Activated T-cell treated with anti-CD3 and anti-CD28 coated beads, Interleukin-2, amount 50 U/mL, for 72 hours (primary cell): ENCODE results near the gene SNX33. TPM values are rescaled to one million over a fixed set of nuclear protein-coding genes. Genes with fewer than 3 reads are reported as not detected.
"Not testable (repeated sequence)": the region's sequence is repeated elsewhere in the genome, so short reads cannot be mapped to it uniquely, and the experiment has no call there.

Experiments used
- ATAC-seq, 2 donors: fragments of 150-1000 bp; cut with Tn5 transposase; replicated peaks in 1 of 2; 2 replicates each; pipeline ENCODE4 v1.10.0; 2021; ENCODE audit warnings: moderate library complexity in 2 of 2, mild to moderate bottlenecking in 1 of 2
- DNase-seq, 2 donors: peaks; one replicate each; pipeline ENCODE4 v3.0.0; 2021 to 2022; ENCODE audit warnings: mixed read lengths in 1 of 2
- H3K27ac Mint-ChIP-seq: one replicate; pipeline ENCODE4 v1.8.0; 2022; ENCODE audit warnings: mild to moderate bottlenecking, moderate library complexity, mixed read lengths
- H3K27me3 Mint-ChIP-seq: one replicate; pipeline ENCODE4 v1.8.0; 2022; ENCODE audit warnings: low read depth, mixed read lengths
- H3K36me3 Mint-ChIP-seq, 2 donors: one replicate each; pipeline ENCODE4 v1.8.0; 2022; ENCODE audit warnings: mixed read lengths in 2 of 2, mild to moderate bottlenecking in 1 of 2; ENCODE audit not compliant: insufficient read depth in 2 of 2
- H3K4me1 Mint-ChIP-seq: one replicate; pipeline ENCODE4 v1.8.0; 2022; ENCODE audit warnings: low read depth, mixed read lengths
- H3K4me3 Mint-ChIP-seq, 2 donors: one replicate each; pipeline ENCODE4 v1.8.0; 2022; ENCODE audit warnings: mild to moderate bottlenecking in 2 of 2, mixed read lengths in 2 of 2, moderate library complexity in 2 of 2
- H3K9me3 Mint-ChIP-seq, 2 donors: one replicate each; pipeline ENCODE4 v1.8.0; 2022; ENCODE audit warnings: mixed read lengths in 2 of 2
- total RNA-seq, 2 donors: library from RNA; stranded (reverse); gene quantifications; one replicate each; pipeline ENCODE4 v1.2.3, GENCODE V29; 2022

Gene SNX33
- total RNA-seq, 2 donors from 2014 or later, result 1.5 to 3.1 TPM

DNA sequence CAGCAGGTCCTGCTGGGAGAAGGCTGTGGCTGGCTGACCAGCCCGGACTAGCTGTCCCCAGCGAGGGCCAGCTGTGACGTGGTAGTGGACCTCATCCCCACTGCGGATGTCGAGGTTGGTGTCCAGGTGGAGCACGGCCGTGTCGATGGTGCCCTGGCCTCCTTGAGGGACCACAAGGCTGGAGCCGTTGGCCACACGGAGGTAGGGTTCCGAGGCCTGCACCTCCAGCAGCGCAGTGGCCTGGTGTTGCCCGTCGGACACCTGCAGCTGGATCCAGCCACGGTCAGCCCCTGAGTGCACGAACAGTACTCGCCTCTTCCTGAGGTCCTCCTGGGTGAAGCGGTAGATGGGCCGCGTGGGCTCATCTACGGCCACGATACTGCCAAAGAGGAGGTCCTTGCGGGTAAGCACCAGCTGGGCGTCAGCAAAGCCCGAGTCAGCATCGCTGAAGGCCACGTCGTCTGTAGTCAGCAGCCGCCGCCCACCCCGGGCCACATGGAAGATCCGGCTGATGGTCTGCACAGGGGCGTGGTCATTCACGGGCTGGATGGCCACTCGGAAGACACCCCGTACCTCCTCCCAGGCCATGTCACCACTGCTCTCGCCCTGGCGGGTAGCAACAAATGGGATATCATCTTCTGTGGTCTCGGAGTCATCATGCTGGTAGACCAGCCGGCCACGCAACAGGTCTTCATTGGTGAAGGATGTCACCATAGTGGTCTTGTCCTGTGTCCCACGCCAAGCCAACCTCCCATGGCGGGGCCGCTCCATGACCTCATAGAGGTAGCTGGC lies 40.0 kb downstream of the SNX33 start:
- Mint-ChIP-seq H3K4me3 (no peak overlapping the region), H3K27ac (no peak overlapping the region), H3K9me3 (no peaks in the 10 kb centered on the region), H3K4me1 (no peaks in the 10 kb centered on the region), H3K36me3 (no peaks in the 10 kb centered on the region), H3K27me3 (peaks cover 8% of the 10 kb centered on the region)
- DNase-seq (no peak), ATAC-seq (no peak)

DNA sequence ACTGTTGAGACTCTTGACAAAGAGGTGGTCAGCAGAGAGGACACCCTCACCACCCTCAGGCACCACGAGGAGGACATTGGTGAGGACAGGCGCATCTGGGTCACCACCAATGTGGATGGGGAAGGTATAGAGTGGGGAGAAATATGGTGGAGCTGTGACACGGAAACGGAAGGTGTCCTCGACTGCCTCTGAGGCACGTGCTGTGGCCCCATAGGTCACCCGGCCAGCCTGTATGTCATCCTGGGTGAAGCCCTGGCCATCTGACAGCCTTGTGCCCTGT lies 40.5 kb downstream of the SNX33 start:
- Mint-ChIP-seq H3K27me3 (peaks cover 8% of the 10 kb centered on the region), H3K27ac (no peak overlapping the region), H3K9me3 (no peaks in the 10 kb centered on the region), H3K36me3 (no peaks in the 10 kb centered on the region), H3K4me3 (no peak overlapping the region), H3K4me1 (no peaks in the 10 kb centered on the region)
- ATAC-seq (no peak), DNase-seq (no peak)

DNA sequence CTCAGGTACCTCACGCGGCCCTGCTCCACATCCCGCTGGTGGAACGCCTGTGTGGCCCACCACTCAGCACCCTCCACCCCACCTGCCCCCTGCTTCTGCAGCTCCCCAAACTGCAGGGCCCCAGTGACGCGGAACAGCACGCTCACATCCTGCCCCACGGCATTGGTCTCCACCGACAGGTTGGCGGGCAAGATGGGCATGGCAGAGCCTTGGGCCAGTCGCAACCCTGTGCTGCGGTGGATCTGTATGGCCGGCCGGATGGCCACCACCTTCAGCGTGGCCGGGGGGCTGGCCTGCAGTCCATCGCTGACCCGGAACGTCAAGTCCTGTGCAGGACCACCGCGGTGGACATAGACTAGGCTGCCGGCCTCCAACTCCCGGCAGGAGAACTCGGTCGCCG lies 41.1 kb downstream of the SNX33 start:
- Mint-ChIP-seq H3K27ac (no peak overlapping the region), H3K27me3 (peaks cover 8% of the 10 kb centered on the region), H3K4me1 (no peaks in the 10 kb centered on the region), H3K36me3 (no peaks in the 10 kb centered on the region), H3K9me3 (no peaks in the 10 kb centered on the region), H3K4me3 (no peak overlapping the region)
- DNase-seq, result no peak
- ATAC-seq, result no peak

DNA sequence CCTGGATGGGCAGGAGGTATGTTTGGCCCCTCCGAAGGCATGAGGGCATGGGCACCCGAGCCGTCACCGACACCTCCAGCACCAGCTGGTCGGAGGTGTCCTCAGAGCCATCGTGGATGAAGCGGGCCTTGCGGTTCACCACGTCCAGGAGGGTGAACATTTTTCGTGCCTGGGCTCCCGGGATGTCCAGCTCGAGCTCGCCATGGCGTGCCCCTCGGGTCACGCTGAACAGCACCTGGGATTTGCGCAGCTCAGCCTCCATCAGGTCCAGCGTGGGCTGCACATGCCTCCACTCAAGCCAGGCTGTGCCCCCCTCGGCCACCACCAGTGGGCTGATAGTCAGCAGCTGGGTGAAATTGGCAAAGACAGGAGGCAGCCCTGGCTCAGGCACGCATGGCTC lies 41.7 kb downstream of the SNX33 start:
- H3K36me3 Mint-ChIP-seq, H3K27ac Mint-ChIP-seq, H3K9me3 Mint-ChIP-seq, H3K4me3 Mint-ChIP-seq, DNase-seq, H3K27me3 Mint-ChIP-seq, ATAC-seq, H3K4me1 Mint-ChIP-seq: not testable (repeated sequence)

DNA sequence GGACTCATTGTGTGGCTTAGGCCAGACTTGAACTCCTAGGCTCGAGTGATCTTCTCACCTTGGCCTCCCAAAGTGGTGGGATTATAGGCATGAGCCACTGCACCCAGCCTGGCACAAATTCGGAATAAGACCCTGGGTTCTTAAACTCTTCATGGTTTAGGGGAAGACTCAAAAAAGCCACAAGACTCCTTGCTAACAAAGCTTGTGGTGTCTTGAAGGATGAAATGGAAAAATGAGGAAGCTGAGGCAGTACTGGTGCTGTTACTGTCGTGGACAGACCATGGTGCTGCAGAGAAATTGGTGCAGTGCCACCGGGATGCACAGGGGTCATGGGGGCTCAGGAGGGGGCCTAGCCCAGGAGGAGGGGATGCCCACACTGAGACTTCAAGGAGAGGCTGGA lies 44.6 kb downstream of the SNX33 start:
- peaks cover 18% of the 10 kb centered on the region for H3K27me3 Mint-ChIP-seq
- H3K9me3 Mint-ChIP-seq, H3K27ac Mint-ChIP-seq, ATAC-seq, H3K36me3 Mint-ChIP-seq, H3K4me3 Mint-ChIP-seq, DNase-seq: not testable (repeated sequence)
- peaks cover 13% of the 10 kb centered on the region for H3K4me1 Mint-ChIP-seq

DNA sequence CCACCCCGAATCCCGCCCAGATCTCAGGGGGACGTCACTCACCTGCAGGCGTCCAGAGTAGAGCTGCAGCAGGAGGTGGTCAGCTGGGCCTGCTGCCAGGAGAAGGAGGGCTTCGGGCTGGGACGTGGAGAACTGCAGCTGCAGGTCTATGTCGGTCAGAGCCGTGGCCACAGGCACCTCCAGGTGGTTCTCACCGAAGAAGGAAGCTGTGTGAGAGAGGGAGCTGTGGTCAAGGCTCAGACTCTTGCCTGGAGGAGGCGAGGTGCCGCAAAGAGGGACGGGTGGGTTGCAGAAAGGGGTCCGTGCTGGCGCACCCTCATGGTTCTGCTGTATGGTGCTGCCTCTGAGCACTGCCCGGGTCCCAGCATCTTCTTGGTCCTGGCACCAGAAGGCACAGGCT lies 45.3 kb downstream of the SNX33 start:
- not testable (repeated sequence) for H3K9me3 Mint-ChIP-seq, H3K36me3 Mint-ChIP-seq, ATAC-seq, H3K4me3 Mint-ChIP-seq, DNase-seq, H3K27ac Mint-ChIP-seq
- H3K4me1 Mint-ChIP-seq, result peaks cover 13% of the 10 kb centered on the region
- peaks cover 18% of the 10 kb centered on the region for H3K27me3 Mint-ChIP-seq

DNA sequence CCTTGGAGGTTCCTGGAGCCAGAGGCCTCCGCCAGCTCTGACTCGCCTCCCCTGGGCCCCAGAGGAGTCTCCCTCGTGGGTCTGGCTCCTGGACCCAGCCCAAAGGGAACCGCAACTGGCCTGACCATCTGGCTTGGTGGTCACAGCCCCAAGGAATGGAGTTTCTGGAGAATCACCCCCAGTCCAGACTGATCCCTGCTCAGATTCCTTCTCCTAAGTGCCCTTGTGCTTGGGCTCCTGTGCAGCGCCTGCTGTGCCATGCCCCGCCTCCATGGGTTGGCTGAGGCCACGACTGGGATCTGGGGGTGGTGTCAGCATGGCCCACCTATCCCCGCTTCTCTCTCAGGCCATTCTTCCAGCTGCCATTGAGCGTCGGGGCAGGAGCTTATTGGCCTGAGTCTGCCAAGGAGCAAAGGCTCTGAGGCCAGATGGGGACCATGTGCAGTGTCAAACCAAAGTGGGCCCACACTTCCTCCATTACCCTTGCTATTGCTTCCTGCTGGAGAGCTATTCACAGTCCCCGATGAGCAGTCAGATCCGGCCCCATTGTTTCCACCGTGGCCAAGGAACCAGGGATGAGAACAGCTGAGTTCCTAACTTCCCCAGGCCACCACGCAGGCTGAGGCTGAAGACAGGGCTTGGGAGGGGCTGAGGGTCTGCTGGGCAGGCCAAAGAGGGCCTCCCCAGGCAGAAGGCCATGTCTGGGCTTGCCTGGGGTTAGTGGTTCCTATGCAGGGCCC lies 46.0 kb downstream of the SNX33 start:
- no peak overlapping the region for H3K4me3 Mint-ChIP-seq
- peaks cover 13% of the 10 kb centered on the region for H3K4me1 Mint-ChIP-seq
- H3K27me3 Mint-ChIP-seq, result peaks cover 18% of the 10 kb centered on the region
- H3K36me3 Mint-ChIP-seq, result no peaks in the 10 kb centered on the region
- ATAC-seq (no peak), DNase-seq (no peak)
- no peak overlapping the region for H3K27ac Mint-ChIP-seq
- H3K9me3 Mint-ChIP-seq, result no peaks in the 10 kb centered on the region

DNA sequence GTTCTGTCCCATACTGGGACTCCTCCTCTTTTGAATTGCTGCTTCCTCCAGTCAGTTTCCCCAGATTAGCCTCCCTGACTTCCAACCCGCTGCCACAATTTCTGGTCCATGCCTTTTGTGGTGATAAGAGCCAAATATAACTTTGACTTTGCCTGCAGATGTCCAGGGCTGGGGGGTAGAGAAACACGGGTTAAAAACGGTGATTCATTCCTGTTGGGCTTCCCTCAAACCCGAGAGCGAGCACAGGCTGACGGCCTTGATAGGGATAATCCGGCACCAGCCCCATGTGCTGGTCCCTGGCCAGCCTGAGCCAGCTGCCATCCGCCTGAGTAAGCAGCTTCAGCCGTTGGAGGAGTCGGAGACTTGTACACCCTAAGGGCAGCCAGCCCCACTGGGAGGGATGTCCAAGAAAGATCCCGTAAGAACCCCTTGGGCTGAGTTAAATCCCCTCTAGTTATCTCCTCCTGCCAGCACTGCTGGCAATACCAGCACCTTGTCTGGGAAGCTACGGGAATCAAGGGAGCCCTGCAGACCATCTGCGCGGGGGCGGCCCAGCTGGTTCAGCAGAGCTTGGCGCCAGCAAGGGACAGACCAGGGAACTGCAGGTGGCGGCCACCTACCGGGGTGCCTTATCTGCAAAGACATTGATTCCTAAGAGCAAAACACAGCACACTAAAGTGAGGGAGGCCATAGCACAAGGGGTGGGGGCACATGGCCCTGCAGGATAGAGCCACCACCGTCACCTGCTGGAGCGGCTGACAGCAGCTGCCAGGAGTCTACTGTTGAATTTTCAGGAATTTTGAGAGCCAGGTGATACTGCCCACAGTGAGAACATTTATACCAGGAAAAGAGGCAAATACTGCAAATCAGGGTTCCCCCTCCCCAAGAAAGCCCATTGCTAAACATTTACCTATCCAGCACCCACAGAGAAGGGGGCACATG lies 46.8 kb downstream of the SNX33 start:
- DNase-seq (no peak), ATAC-seq (no peak)
- Mint-ChIP-seq H3K27me3 (peaks cover 18% of the 10 kb centered on the region), H3K4me3 (no peak overlapping the region), H3K36me3 (no peaks in the 10 kb centered on the region), H3K9me3 (no peaks in the 10 kb centered on the region), H3K4me1 (peaks cover 13% of the 10 kb centered on the region), H3K27ac (no peak overlapping the region)

DNA sequence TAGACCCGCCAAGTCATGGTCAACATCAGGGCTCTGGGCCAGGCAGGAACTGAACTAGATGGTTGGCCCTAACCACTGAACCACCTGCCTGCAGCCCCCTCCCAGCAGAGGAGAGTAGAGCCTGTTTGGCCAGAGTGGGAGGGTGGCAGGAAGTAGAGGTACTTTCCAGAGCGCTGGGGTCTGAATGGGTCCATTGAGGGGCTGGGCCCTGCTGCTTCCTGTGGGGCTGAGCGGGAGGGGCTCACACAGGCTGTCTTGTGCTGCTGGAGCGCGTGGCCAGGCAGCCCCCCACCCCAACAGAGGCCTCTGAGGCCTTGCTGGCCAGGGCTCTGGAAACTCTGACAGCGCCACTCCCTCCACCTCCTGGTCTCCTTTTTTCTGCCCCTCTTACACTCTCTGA lies 47.5 kb downstream of the SNX33 start:
- DNase-seq (no peak), ATAC-seq (no peak)
- Mint-ChIP-seq H3K4me3 (no peak overlapping the region), H3K27ac (no peak overlapping the region), H3K27me3 (peaks cover 18% of the 10 kb centered on the region), H3K9me3 (no peaks in the 10 kb centered on the region), H3K36me3 (no peaks in the 10 kb centered on the region), H3K4me1 (peaks cover 13% of the 10 kb centered on the region)

DNA sequence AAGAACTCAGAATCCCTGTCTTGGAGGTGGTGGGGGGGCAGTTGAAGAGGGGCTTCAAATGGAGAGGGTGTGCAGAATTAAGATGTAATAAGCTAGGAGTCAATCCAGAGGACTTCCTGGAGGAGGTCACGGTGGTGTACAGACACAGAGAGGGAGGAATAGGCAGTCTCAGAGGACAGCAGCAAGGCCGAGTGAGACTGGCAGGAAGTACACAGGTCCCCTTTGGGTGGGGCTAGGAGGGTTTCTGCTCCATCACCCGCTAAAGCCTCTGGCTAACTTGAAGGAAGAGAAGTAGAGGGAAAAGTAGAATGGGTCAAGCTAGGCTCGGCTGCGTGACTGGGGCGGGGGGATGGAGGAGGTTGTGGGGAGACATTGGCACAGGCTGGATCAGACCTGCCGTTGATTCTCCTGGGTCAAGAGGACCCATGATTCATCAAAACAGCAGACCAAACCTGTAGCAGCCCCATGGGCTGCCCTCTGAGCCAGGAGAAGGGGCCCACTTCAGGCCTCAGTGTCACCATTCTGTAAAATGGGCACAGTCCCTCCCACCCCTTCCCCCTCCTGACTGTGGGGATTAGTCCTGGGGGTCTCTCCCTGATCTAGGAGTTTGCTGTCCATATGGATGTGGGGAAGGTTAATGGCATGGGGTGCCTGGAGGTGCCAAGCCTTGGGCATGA lies 48.1 kb downstream of the SNX33 start:
- ATAC-seq, result no peak
- H3K36me3 Mint-ChIP-seq, result no peaks in the 10 kb centered on the region
- peaks cover 18% of the 10 kb centered on the region for H3K27me3 Mint-ChIP-seq
- no peak for DNase-seq
- no peak overlapping the region for H3K27ac Mint-ChIP-seq
- peaks cover 13% of the 10 kb centered on the region for H3K4me1 Mint-ChIP-seq
- no peaks in the 10 kb centered on the region for H3K9me3 Mint-ChIP-seq
- no peak overlapping the region for H3K4me3 Mint-ChIP-seq

DNA sequence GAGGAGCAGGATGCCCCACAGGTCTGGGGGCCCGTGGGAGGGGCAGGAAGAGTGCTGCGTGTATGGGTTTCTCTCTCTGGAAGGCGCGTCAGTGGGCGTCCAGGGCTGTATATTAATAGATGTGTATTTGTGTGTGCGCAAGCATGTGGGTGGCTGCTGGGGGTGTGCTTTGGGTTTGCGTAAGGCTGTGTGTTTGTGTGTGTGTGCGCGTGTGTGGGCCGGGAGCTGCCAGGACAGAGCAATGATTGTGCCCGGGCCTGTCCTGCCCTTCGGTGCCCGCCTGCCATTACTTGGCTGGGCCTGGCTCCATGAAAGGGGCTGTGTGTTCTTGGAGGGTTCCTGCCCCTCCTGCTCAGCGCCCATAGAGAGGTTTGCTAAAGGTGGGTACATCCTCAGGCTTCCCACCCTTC lies 48.6 kb downstream of the SNX33 start:
- ATAC-seq (no peak), DNase-seq (no peak)
- Mint-ChIP-seq H3K27me3 (peaks cover 18% of the 10 kb centered on the region), H3K4me1 (peaks cover 13% of the 10 kb centered on the region), H3K9me3 (no peaks in the 10 kb centered on the region), H3K36me3 (no peaks in the 10 kb centered on the region), H3K27ac (no peak overlapping the region), H3K4me3 (no peak overlapping the region)

DNA sequence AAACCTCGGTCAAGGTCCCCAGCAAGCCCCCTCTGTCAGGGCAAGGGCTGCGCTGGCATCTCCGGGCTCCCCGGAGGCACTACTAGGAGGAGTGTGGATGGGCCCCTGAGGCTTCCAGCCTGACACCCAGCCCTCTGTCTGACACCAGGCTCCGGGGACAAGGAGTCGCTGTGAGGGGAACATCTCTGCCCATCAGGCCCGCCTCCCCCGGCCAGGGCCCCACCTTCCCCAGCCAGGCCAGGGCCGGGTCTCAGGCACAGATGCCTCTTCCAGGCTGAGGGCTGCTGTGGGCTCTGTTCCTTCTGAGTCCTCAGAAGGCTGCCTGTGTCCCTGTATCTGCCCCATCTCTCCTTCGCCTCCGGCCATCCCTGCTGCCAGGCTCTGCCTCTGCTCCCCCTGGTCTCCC lies 49.1 kb downstream of the SNX33 start:
- DNase-seq, result no peak
- Mint-ChIP-seq H3K9me3 (no peaks in the 10 kb centered on the region), H3K36me3 (no peaks in the 10 kb centered on the region), H3K27me3 (peaks cover 18% of the 10 kb centered on the region), H3K4me3 (no peak overlapping the region), H3K4me1 (peaks cover 13% of the 10 kb centered on the region), H3K27ac (no peak overlapping the region)
- no peak for ATAC-seq

DNA sequence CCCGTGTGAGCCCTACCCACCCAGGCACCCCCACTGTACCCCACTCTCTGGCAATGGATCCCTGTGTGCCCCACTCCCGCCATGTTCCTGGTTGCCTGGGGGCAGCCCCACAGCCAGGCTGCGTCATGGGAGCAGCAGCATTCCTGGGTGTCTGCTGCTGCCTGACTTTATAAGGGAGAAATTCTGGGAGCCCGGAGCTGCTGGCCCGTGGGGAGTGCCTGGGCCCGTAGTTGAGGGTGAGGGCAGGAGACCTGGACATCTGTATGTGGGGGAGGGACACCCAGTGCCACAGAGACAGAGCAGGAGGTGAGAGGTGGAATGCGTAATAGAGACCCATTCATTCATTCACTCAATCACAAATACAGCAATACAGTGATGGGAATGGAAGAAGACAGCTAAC lies 49.8 kb downstream of the SNX33 start:
- Mint-ChIP-seq H3K9me3 (no peaks in the 10 kb centered on the region), H3K4me1 (peaks cover 13% of the 10 kb centered on the region), H3K27me3 (peaks cover 11% of the 10 kb centered on the region), H3K4me3 (no peak overlapping the region), H3K36me3 (no peaks in the 10 kb centered on the region), H3K27ac (no peak overlapping the region)
- no peak for ATAC-seq
- DNase-seq, result no peak
